ENCODE data around the gene LRRC1.
A peak's percentile ranks its signal among the peaks of the same experiment; 100 is the strongest.

Gene LRRC1

GRCh38 chr6:53888931-53889330, 94.1 kb downstream of the LRRC1 start:
- DNase-seq (ENCODE audit: low spot score) = no peak

GRCh38 chr6:53889365-53889764, 94.6 kb downstream of the LRRC1 start:
- DNase-seq (ENCODE audit: low spot score) = no peak

- DNase-seq (ENCODE audit: low spot score) = no peak
Observed at GRCh38 chr6:53892707-53893106, 97.9 kb downstream of the LRRC1 start.

GRCh38 chr6:53894091-53894490, 99.3 kb downstream of the LRRC1 start:
- DNase-seq (ENCODE audit: low spot score) = peak; percentile 17

- no peak for DNase-seq (ENCODE audit: low spot score)
Observed at GRCh38 chr6:53896196-53896595, 101.4 kb downstream of the LRRC1 start.

- no peak for DNase-seq (ENCODE audit: low spot score)
Observed at GRCh38 chr6:53898026-53898795, 103.4 kb downstream of the LRRC1 start.

GRCh38 chr6:53899512-53899911, 104.7 kb downstream of the LRRC1 start:
- DNase-seq (ENCODE audit: low spot score) = no peak

- DNase-seq (ENCODE audit: low spot score) = no peak
Observed at GRCh38 chr6:53903357-53903756, 108.6 kb downstream of the LRRC1 start.

- DNase-seq (ENCODE audit: low spot score) = no peak
Observed at GRCh38 chr6:53906103-53906502, 111.3 kb downstream of the LRRC1 start.

GRCh38 chr6:53906842-53907241, 112.0 kb downstream of the LRRC1 start:
- DNase-seq (ENCODE audit: low spot score) = no peak

- no peak for DNase-seq (ENCODE audit: low spot score)
Observed at GRCh38 chr6:53910834-53911233, 116.0 kb downstream of the LRRC1 start.

- DNase-seq (ENCODE audit: low spot score) = no peak
Observed at GRCh38 chr6:53912661-53913060, 117.9 kb downstream of the LRRC1 start.

GRCh38 chr6:53913286-53913685, 118.5 kb downstream of the LRRC1 start:
- no peak for DNase-seq (ENCODE audit: low spot score)

GRCh38 chr6:53915026-53915691, 120.4 kb downstream of the LRRC1 start:
- no peak for DNase-seq (ENCODE audit: low spot score)

GRCh38 chr6:53916804-53917463, 122.1 kb downstream of the LRRC1 start:
- DNase-seq (ENCODE audit: low spot score) = no peak

- no peak for DNase-seq (ENCODE audit: low spot score)
Observed at GRCh38 chr6:53917464-53917842, 122.6 kb downstream of the LRRC1 start.

GRCh38 chr6:53918854-53919510, 124.2 kb downstream of the LRRC1 start:
- no peak for DNase-seq (ENCODE audit: low spot score)

- no peak for DNase-seq (ENCODE audit: low spot score)
Observed at GRCh38 chr6:53919881-53920360, 125.1 kb downstream of the LRRC1 start.

- DNase-seq (ENCODE audit: low spot score) = no peak
Observed at GRCh38 chr6:53920881-53921280, 126.1 kb downstream of the LRRC1 start.

GRCh38 chr6:53921639-53922038, 126.8 kb downstream of the LRRC1 start:
- no peak for DNase-seq (ENCODE audit: low spot score)

- DNase-seq (ENCODE audit: low spot score) = no peak
Observed at GRCh38 chr6:53922539-53922981, 127.8 kb downstream of the LRRC1 start.

GRCh38 chr6:53924277-53924676, 129.5 kb downstream of the LRRC1 start:
- DNase-seq (ENCODE audit: low spot score) = no peak

All from CD4-positive, alpha-beta T cell treated with Interleukin-6 at 100 ng/mL for 8 hours (primary cell).